Astrocyte (in vitro differentiated cells and primary cell): Measurements from ENCODE around the gene TTF2.

Experiments used
- CTCF ChIP-seq: IDR thresholded peaks from 2 replicates; pipeline ENCODE4 v1.5.1; 2011; ENCODE audit warnings: low read depth, mild to moderate bottlenecking, inconsistent platforms, low read length, moderate library complexity; ENCODE audit not compliant: insufficient read depth
- EZH2 ChIP-seq: IDR thresholded peaks from 2 replicates; pipeline ENCODE4 v1.6.1; 2012; ENCODE audit warnings: mild to moderate bottlenecking, low read length, inconsistent platforms; ENCODE audit not compliant: insufficient read depth

GRCh38 chr1:117025568-117025967 is 34.6 kb upstream of the TTF2 start:
- TF ChIP-seq CTCF (no peak), EZH2 (no peak)
